GM12878 (cell line): Measurements from ENCODE around the gene SLC1A5.
"Not testable (repeated sequence)": the region's sequence is repeated elsewhere in the genome, so short reads cannot be mapped to it uniquely, and the experiment has no call there.

ENCODE experiments used
- EZH2 ChIP-seq: IDR thresholded peaks from 2 replicates; pipeline ENCODE4 v1.6.1; 2012; ENCODE audit warnings: low read depth, mild to moderate bottlenecking, control low read depth, inconsistent platforms, low read length, borderline replicate concordance; ENCODE audit not compliant: control insufficient read depth
- PBX3 ChIP-seq: IDR thresholded peaks from 2 replicates; pipeline ENCODE4 v1.6.1; 2011; ENCODE audit warnings: mild to moderate bottlenecking, low read depth, low read length, moderate library complexity; ENCODE audit not compliant: insufficient replicate concordance
- SMC3 ChIP-seq: IDR thresholded peaks from 2 replicates; pipeline ENCODE4 v1.6.1; 2011; ENCODE audit warnings: low read length, improper control_type of control experiment, borderline replicate concordance
- TF ChIP-seq, protein P1 (sequence below), 3 experiments: IDR thresholded peaks in 2 of 3; conservative IDR thresholded peaks in 1 of 3; 2 replicates each; pipeline ENCODE4 v1.5.1; 2011; ENCODE audit warnings: low read depth in 3 of 3, low read length in 3 of 3, mild to moderate bottlenecking in 3 of 3, control low read depth in 2 of 3, moderate library complexity in 2 of 3, inconsistent platforms in 1 of 3, mixed read lengths in 1 of 3; ENCODE audit not compliant: control insufficient read depth in 2 of 3, insufficient read depth in 1 of 3; ENCODE audit errors: extremely low read depth in 1 of 3

DNA sequence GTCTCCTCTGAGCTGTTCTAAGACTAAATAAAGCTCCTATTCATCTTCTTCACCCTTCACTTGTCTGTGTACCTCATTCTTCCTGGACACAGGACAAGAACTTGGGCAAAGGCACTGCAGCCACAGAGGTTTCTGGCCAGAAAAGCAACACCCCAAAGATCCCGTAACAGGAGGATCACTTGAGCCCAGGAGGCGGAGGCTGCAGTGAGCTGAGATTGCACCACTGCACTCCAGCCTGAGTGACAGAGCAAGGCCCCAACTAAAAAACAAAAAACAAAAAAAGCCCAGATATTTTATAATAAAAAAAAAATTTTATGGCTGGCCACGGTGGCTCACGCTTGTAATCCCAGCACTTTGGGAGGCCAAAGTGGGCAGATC lies 34.0 kb upstream of the SLC1A5 start:
- TF ChIP-seq, protein P1, sequence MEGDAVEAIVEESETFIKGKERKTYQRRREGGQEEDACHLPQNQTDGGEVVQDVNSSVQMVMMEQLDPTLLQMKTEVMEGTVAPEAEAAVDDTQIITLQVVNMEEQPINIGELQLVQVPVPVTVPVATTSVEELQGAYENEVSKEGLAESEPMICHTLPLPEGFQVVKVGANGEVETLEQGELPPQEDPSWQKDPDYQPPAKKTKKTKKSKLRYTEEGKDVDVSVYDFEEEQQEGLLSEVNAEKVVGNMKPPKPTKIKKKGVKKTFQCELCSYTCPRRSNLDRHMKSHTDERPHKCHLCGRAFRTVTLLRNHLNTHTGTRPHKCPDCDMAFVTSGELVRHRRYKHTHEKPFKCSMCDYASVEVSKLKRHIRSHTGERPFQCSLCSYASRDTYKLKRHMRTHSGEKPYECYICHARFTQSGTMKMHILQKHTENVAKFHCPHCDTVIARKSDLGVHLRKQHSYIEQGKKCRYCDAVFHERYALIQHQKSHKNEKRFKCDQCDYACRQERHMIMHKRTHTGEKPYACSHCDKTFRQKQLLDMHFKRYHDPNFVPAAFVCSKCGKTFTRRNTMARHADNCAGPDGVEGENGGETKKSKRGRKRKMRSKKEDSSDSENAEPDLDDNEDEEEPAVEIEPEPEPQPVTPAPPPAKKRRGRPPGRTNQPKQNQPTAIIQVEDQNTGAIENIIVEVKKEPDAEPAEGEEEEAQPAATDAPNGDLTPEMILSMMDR (IDR thresholded peaks at IDR 0.05 in 2 of 3, conservative IDR thresholded peaks at IDR 0.05 in 1 of 3; ENCODE audit: control insufficient read depth in 2 of 3, extremely low read depth in 1 of 3, insufficient read depth in 1 of 3, low read depth in 3 of 3, low read length in 3 of 3): not testable (repeated sequence)
- TF ChIP-seq PBX3, EZH2, SMC3: not testable (repeated sequence)
